Fibroblast of skin of left quadriceps (primary cell): Measurements from ENCODE around the gene LMTK2.
A peak's percentile ranks its signal among the peaks of the same experiment; 100 is the strongest.

Experiments used
- DNase-seq, 2 experiments: peaks; one replicate each; pipeline ENCODE4 v3.0.0-alpha.2; 2013; ENCODE audit warnings: low read depth in 2 of 2

LMTK2 gene

GRCh38 chr7:98137134-98137825, 30.6 kb downstream of the LMTK2 start:
- DNase-seq = no peak

GRCh38 chr7:98137826-98138151, 31.1 kb downstream of the LMTK2 start:
- no peak for DNase-seq

- DNase-seq = no peak
Observed at GRCh38 chr7:98138672-98139071, 32.0 kb downstream of the LMTK2 start.

GRCh38 chr7:98142658-98143057, 36.0 kb downstream of the LMTK2 start:
- no peak for DNase-seq

GRCh38 chr7:98148607-98149006, 41.9 kb downstream of the LMTK2 start:
- DNase-seq = no peak

- no peak for DNase-seq
Observed at GRCh38 chr7:98149116-98149692, 42.5 kb downstream of the LMTK2 start.

GRCh38 chr7:98151884-98152283, 45.2 kb downstream of the LMTK2 start:
- DNase-seq = no peak

- DNase-seq = no peak
Observed at GRCh38 chr7:98156700-98157099, 50.0 kb downstream of the LMTK2 start.

GRCh38 chr7:98157761-98158160, 51.1 kb downstream of the LMTK2 start:
- DNase-seq = no peak

GRCh38 chr7:98162758-98163157, 56.1 kb downstream of the LMTK2 start:
- DNase-seq = no peak

- DNase-seq = no peak
Observed at GRCh38 chr7:98163269-98163668, 56.6 kb downstream of the LMTK2 start.

GRCh38 chr7:98163704-98164494, 57.2 kb downstream of the LMTK2 start:
- DNase-seq = no peak

- no peak for DNase-seq
Observed at GRCh38 chr7:98165827-98166667, 59.4 kb downstream of the LMTK2 start.

GRCh38 chr7:98166668-98166970, 60.0 kb downstream of the LMTK2 start:
- no peak for DNase-seq

GRCh38 chr7:98167653-98168052, 61.0 kb downstream of the LMTK2 start:
- no peak for DNase-seq

- peak; percentile 14 to 28 for DNase-seq
Observed at GRCh38 chr7:98168181-98168903, 61.7 kb downstream of the LMTK2 start.

GRCh38 chr7:98168904-98169621, 62.4 kb downstream of the LMTK2 start:
- no peak for DNase-seq

GRCh38 chr7:98170966-98171365, 64.3 kb downstream of the LMTK2 start:
- no peak for DNase-seq

GRCh38 chr7:98171449-98171848, 64.8 kb downstream of the LMTK2 start:
- no peak for DNase-seq

- DNase-seq = no peak
Observed at GRCh38 chr7:98174334-98175259, 67.9 kb downstream of the LMTK2 start.
